Tracheal epithelial cell (primary cell): ENCODE data around the gene TMEM168. TPM values are rescaled to one million over a fixed set of nuclear protein-coding genes. Genes with fewer than 3 reads are reported as not detected.

Experiments used
- total RNA-seq: library from RNA; depleted of rRNA; stranded (reverse); fragments of >200 nt; gene quantifications from 2 replicates; pipeline ENCODE4 v1.2.1, GENCODE V29; 2014

The TMEM168 gene
- total RNA-seq, result 12.0 and 26.6 TPM in 2 replicates

DNA sequence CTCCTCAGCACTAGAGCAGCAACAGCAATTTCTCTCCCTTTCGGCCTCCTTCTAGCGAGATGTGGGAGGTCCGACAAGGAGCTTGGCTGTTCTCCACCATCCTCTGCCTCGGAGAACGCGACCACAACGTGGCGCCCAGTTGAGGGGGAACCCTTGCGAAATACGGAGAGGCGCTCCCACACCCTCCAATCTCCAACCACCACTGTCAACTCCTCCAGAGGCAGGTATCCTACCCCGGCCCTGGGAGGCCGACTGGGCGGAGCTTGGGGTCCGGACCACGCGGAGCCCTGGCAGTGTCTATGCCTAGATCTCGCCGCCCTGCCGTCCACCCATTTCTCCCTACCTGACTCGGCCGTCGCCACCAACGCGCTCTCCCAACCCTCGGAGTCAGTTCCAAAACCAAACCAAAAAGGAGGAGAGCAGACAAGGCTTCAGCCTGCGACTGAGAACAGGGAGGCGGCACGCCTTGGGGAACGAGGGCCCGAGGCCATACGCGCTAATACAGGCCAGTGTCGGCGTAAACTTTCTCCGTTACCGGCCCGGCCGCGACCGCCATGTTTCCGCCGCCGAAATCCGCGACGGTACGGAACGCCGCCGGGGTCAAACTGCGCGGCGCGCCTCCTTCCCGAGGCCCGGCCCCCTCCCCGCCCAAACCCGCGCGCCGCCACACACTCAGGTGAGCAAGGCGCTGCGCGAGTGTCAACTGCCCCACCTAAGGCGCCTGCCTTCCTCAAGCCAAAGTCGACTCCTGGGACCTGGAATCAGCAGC lies at the start of gene TMEM168:
Gene TMEM168 (minus strand): TSS at position 577 of the 769 bp plus-strand sequence. CDS start 5,568 bp downstream, outside the sequence.

